Spleen (tissue), 7 donors: ENCODE measurements around the gene TMEM61.

ENCODE experiments used
- POLR2A ChIP-seq, 3 donors: fragments of 450-650 bp; IDR thresholded peaks; one replicate each; pipeline ENCODE4 v1.5.1; 2017; ENCODE audit warnings: antibody characterized with exemption in 3 of 3, mild to moderate bottlenecking in 1 of 3
- POLR2AphosphoS5 ChIP-seq, 3 donors: sonication (generic); formaldehyde crosslinking; IDR thresholded peaks; one replicate each; pipeline ENCODE4 v1.5.1; 2017; ENCODE audit warnings: antibody characterized with exemption in 3 of 3
- TF ChIP-seq, protein P1 (sequence below), 11 experiments: fragments of 200-600 bp in 7 of 11; fragments of 450-650 bp in 4 of 11; sonication (generic) in 4 of 11; IDR thresholded peaks in 8 of 11; conservative IDR thresholded peaks in 3 of 11; 1 replicate in 7 of 11; 2 replicates in 4 of 11; pipeline versions ENCODE4 v1.4.0 to v1.8.0; 2016 to 2021; ENCODE audit warnings: antibody characterized with exemption in 11 of 11, inconsistent platforms in 4 of 11, mild to moderate bottlenecking in 1 of 11
- donor health status: DM: no; HTN: no; CAD: no; lungs with moderate emphysema.
- donor health status: DM: no; HTN: no; CAD: no.
- donor health status: DM: no; HTN: no; CAD: no.

DNA sequence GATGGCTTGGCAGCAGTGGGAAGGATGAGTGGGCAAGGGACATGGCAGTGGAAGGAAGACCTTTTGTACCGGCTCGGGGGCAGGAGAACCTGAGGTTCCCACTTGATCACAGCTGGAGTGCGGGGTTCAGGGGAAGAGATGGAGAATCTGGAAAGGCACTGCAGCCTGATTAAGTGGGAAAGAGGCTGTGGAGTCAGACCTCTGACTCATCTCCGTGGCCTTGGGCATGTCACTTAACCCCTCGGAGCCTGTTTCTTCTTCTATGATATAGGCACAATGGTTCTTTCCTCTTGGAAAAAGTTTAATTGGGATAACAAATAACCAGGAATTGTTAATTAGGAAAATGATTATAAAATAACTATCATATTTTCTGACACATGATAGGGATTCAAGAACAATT is 13.1 kb upstream of the TMEM61 start:
- TF ChIP-seq, protein P1, sequence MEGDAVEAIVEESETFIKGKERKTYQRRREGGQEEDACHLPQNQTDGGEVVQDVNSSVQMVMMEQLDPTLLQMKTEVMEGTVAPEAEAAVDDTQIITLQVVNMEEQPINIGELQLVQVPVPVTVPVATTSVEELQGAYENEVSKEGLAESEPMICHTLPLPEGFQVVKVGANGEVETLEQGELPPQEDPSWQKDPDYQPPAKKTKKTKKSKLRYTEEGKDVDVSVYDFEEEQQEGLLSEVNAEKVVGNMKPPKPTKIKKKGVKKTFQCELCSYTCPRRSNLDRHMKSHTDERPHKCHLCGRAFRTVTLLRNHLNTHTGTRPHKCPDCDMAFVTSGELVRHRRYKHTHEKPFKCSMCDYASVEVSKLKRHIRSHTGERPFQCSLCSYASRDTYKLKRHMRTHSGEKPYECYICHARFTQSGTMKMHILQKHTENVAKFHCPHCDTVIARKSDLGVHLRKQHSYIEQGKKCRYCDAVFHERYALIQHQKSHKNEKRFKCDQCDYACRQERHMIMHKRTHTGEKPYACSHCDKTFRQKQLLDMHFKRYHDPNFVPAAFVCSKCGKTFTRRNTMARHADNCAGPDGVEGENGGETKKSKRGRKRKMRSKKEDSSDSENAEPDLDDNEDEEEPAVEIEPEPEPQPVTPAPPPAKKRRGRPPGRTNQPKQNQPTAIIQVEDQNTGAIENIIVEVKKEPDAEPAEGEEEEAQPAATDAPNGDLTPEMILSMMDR (IDR thresholded peaks at IDR 0.05 in 8 of 11, conservative IDR thresholded peaks at IDR 0.05 in 3 of 11), result no peak
- no peak for TF ChIP-seq POLR2AphosphoS5 (IDR thresholded peaks at IDR 0.05)
- no peak for TF ChIP-seq POLR2A (IDR thresholded peaks at IDR 0.05)
